Measurements from ENCODE around the gene RHBDD1.

RHBDD1 gene

GRCh38 chr2:226835796-226836547 is at the start of gene RHBDD1:
Gene RHBDD1, plus strand, starts transcription at chr2:226836054. Its CDS starts 28,640 bp downstream, at chr2:226864694.
- DNase-seq (ENCODE audit: insufficient read length, low spot score) = peak; percentile 65
- FAIRE-seq = peak; percentile 99

GRCh38 chr2:226788064-226788463 is 47.8 kb upstream of the RHBDD1 start:
- FAIRE-seq (no peak), DNase-seq (ENCODE audit: insufficient read length, low spot score) (no peak)

GRCh38 chr2:226788881-226789490 is 46.9 kb upstream of the RHBDD1 start:
- FAIRE-seq (peak; percentile 8), DNase-seq (ENCODE audit: insufficient read length, low spot score) (no peak)

GRCh38 chr2:226790011-226790410 is 45.8 kb upstream of the RHBDD1 start:
- DNase-seq (ENCODE audit: insufficient read length, low spot score) (no peak), FAIRE-seq (peak; percentile 56)

- no peak for DNase-seq (ENCODE audit: insufficient read length, low spot score)
- peak; percentile 57 for FAIRE-seq
These were observed 45.4 kb upstream of the RHBDD1 start for GRCh38 chr2:226790431-226790830.

- DNase-seq (ENCODE audit: insufficient read length, low spot score) = no peak
- FAIRE-seq = peak; percentile 82
These were observed 44.8 kb upstream of the RHBDD1 start for GRCh38 chr2:226791056-226791486.

- no peak for FAIRE-seq
These were observed 44.3 kb upstream of the RHBDD1 start for GRCh38 chr2:226791487-226792081.

DNA sequence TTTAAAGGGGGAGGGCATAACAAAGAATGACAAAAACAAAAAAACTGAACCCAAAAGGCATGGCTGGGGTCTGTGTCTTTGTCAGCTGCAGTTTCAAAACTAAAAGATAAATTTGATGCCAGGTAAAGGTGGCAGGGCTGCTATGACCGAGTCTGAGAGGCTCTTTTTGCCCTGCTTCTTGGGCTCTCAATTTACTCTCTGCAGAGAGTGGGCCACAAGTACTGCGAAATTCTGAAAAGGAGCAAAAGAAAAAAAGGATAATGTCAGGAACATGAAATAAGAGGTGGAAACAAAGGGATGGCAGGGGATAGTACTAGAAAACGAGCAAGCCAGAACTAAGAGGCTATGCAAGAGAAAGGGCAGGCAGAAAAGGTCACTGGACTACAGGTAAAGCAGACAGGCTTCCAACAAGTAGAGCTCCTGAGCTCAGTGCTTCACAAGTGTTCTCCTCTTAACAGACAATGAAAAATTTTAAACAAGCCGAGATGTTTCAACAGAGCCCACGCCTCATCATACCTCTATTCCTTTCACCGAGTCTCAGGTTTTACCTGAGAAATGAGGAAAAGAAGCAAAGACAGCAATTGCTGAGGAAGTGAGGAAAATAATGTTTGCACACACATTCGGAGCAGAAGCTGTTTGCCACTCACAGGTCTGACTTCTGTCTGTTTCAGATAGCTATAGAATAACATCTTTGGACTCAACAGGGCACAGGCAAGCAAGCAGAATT is 43.5 kb upstream of the RHBDD1 start:
- no peak for DNase-seq (ENCODE audit: insufficient read length, low spot score)
- peak; percentile 71 for FAIRE-seq

More at GRCh38 chr2:226791487-226792081, 44.3 kb upstream of the RHBDD1 start:
- peak; percentile 95 for DNase-seq (ENCODE audit: insufficient read length, low spot score)

- no peak for FAIRE-seq
These were observed 42.2 kb upstream of the RHBDD1 start for GRCh38 chr2:226793646-226794045.

DNA sequence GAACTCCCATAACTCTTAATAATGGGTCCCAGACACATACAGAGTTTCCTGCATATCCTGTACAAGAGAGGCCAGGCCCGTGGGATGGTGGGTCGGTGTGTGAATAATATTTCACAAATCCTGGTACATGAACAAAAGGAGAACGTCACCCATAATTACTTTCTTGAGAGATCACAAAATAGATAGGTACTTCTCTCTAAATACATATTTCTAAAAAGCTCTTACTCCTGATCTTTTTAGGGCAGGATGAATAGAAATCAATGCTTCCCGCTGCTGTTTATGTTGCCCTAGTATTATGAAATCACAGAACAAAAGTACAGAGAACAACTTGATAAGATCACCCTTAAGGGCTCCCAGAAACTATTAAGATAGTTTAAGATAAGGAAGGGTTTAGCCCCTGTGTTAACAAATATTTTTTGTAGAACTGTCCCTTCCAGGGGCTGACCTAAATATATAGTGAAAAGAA is 41.6 kb upstream of the RHBDD1 start:
- no peak for FAIRE-seq
- DNase-seq (ENCODE audit: insufficient read length, low spot score) = no peak

More at GRCh38 chr2:226793646-226794045, 42.2 kb upstream of the RHBDD1 start:
- DNase-seq (ENCODE audit: insufficient read length, low spot score) = no peak

DNA sequence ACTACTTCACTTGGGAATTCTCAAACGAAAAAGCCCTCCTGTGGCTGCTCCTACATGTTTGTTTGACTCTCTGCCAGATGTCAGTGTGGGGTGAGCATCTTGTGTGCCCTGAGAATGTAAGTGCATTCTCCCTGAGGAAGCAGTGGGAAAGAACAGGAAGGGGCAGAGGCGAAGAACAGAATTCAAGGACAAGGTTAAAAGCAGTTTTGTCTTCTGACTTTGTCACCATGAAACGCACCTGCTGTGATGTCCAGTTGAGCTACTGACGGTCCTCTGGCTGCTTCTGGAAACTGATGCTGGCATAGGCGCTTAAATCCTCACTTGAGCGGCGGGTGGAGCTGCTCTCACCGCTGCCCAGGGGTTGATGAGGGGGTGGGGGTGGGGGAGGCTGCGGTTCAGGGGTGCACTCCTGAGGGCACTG is 41.1 kb upstream of the RHBDD1 start:
- DNase-seq (ENCODE audit: insufficient read length, low spot score) = no peak
- no peak for FAIRE-seq

DNA sequence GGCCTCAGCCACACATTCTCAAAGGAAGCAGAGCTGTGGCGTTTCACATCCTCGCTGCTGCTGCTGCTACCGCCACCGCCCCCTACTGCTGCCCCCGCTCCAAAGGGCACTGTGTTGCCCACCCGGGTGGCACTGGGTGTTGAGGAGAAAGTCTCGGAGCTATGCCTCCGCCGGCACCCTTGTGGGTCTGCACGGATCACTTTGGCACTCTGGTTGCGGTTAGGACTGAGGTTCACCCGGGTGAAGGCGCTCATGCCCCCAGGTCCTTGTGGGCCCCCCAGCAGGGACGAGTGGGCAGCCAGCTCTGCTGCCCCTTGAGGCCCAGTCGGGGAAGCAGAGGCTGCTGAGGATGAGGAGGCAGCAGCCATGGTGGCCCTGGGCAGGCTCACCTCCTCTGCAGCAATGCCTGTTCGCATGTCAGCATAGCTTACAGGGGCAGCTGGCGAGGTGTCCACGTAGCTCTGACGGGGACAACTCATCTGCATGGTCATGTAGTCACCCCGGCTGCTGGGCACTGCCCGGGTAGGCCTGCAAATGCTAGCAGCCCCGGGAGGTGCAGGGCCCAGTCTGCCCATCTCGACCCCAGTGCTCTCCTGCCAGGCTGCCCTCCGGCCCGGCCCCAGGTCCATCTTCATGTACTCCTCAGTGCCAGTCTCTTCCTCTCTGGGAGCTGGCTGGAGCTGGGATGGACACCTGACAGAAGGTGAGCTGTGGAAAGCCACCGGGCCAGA is 40.4 kb upstream of the RHBDD1 start:
- FAIRE-seq (no peak), DNase-seq (ENCODE audit: insufficient read length, low spot score) (no peak)

GRCh38 chr2:226796012-226796839 is 39.6 kb upstream of the RHBDD1 start:
- DNase-seq (ENCODE audit: insufficient read length, low spot score) (no peak), FAIRE-seq (no peak)

- DNase-seq (ENCODE audit: insufficient read length, low spot score) = no peak
- no peak for FAIRE-seq
These were observed 39.0 kb upstream of the RHBDD1 start for GRCh38 chr2:226796840-226797288.

GRCh38 chr2:226797289-226797988 is 38.4 kb upstream of the RHBDD1 start:
- FAIRE-seq (no peak), DNase-seq (ENCODE audit: insufficient read length, low spot score) (no peak)

DNA sequence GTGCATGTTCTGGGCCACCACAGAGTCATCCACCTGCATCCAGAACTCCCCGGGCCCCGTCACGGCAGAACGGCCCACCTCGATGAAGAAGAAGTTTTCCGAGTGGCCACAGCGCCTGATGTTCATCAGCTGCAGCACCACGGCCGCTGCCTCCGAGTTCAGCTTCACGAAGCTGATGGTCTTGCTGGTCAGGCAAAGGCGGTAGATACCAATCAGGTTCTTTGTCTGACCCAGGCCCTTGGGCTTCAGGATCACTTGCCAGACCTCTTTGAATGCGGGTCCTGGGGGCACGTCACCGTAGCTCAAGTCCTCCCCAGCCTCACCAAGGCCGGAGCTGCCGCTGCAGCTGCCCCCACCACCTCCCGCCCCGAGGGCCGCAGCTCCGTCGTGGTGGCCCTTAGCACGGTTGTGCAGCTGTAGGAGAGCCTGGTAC is 37.8 kb upstream of the RHBDD1 start:
- no peak for DNase-seq (ENCODE audit: insufficient read length, low spot score)

DNA sequence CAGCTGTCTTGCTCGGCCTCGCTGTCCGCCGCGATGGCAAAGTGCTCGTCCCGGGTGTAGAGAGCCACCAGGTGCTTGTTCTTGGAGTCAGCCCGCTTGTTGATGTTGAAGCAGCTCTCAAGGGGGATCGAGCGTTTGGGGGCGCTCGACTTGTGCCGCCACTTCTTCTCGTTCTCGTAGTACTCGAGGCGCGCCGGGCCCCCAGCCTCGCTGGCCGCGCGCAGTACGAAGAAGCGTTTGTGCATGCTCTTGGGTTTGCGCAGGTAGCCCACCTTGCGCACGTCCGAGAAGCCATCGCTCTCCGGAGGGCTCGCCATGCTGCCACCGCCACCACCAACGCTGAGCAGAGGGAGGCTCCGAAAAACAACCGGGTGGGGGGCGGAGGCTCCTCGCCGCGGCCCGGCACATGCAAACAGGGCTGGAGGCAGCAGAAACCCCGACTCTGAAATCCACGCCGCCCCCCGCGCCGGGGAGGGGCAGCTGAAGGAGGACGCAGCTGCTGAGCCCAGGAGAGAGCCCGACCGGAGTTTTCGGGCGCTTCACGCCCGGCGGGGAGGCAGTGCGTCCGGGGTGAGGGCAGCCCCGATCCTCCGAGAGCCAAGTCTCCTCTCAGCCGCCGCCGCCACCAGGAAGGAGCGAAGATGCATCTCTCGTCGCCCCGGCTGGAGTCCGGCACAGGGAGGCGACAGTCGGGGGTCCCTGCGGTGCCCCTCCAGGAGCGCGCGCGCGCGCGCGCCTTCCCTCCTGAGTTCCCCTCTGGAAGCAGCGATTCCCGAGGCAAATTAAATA is 37.2 kb upstream of the RHBDD1 start:
- FAIRE-seq (peak; percentile 28), DNase-seq (ENCODE audit: insufficient read length, low spot score) (peak; percentile 70)

More for the DNA sequence above, 37.8 kb upstream of the RHBDD1 start:
- FAIRE-seq = no peak

Data from GM19239 (cell line).